ENCODE data around the gene RIMBP2.

- no peak for TF ChIP-seq POLR2A (IDR thresholded peaks at IDR 0.05; ENCODE audit: low read depth, low read length)
- TF ChIP-seq POLR2AphosphoS5 (IDR thresholded peaks at IDR 0.05; ENCODE audit: low read depth, low read length) = no peak
- TF ChIP-seq TAF1 (IDR thresholded peaks at IDR 0.05; ENCODE audit: borderline replicate concordance, low read depth, low read length) = no peak
Observed at GRCh38 chr12:130460611-130461446, 255.3 kb downstream of the RIMBP2 start.

Measured in GM12892 (cell line).